CD4-positive, alpha-beta T cell treated with Interleukin-21 for 1 hour (primary cell): Measurements from ENCODE around the gene DGCR6L.
"Not testable (repeated sequence)": the region's sequence is repeated elsewhere in the genome, so short reads cannot be mapped to it uniquely, and the experiment has no call there.

Source experiments
- DNase-seq: peaks from one replicate; pipeline ENCODE4 v3.0.0-alpha.2; 2020

DGCR6L gene

GRCh38 chr22:20274374-20274773, 45.5 kb downstream of the DGCR6L start:
- not testable (repeated sequence) for DNase-seq

- no peak for DNase-seq
These were observed 46.1 kb downstream of the DGCR6L start for GRCh38 chr22:20273758-20274181.

DNA sequence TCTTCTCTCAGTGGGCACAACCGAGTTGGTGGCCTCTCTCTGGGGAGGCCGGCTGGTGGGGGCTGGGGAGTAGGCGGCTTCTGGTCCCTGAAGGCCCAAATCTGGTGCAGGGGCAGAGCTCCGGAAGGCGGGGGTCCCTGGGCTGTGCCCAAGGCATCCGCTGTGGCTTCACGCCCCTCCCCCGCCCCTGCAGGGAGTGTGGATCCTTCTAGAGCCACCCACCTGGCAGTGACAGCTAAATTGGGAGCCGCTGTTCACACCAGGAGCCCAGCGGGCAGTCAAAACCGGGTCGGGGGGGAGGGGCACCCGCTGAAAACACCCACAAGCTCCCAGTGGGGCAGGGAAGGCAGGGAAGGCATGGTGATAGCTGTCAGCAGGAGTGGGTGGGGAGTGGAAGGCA, 47.2 kb downstream of the DGCR6L start:
- no peak for DNase-seq

GRCh38 chr22:20272174-20272573, 47.7 kb downstream of the DGCR6L start:
- no peak for DNase-seq

DNA sequence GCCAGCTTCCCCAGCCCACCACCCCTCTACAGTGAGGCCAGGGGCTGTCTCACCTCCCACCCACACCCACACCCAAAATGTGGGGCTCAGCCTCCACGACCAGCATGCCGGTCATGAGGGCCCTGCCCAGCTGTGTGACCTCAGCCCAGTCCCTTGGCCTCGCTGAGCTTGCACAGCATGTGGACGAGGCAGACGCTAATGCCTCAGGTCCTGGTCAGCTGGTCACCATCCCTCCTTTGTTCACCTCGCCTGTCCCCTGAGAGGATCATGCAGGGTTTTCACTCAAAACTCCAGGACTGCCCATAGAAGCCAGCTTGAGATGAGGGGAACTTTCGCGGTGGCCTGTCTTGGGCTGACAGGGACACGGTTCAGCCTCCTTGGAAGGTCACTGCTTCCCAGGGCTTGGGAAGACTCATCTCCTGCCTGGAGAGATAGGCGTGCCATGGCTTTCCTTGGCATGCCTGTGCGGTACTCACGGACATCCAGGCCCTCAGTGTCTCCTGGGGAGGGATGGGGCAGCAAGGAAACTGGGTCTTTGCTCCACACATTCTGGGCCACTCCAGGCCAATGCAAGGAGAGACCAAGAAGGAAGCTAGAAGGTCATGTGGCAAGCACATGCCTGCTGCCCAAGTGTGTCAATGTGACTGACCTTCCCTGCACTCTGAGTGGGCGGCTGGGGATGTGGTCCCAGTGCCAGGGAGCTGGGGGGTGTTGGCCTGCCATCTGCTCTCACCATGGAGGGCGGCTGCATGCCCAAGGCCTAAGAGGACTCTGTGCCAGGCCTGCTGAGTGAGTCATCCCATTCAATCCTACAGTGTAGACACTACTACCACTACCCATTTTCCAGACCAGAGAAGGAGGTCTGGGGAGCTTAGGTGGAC, 48.5 kb downstream of the DGCR6L start:
- no peak for DNase-seq

GRCh38 chr22:20270190-20271113, 49.4 kb downstream of the DGCR6L start:
- DNase-seq: not testable (repeated sequence)

DNA sequence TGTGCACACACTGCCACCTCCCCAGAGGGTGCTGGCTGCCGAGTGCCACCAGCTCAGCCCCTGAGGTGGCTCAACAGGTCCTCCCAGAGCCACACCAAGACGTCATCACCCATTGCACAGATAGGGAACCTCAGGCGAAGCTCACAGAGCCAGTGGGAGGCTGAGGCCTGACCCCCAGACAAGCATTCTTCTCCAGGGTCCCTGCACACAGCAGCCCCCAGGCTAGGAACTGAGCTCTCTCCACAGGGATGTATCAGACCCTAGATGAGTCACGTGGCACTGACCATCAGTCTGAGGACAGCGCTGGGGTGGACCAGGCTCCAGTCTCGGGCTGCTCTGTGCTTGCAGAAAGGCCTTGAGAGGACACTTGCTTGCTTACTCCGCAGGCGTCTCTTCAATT, 50.2 kb downstream of the DGCR6L start:
- not testable (repeated sequence) for DNase-seq

DNA sequence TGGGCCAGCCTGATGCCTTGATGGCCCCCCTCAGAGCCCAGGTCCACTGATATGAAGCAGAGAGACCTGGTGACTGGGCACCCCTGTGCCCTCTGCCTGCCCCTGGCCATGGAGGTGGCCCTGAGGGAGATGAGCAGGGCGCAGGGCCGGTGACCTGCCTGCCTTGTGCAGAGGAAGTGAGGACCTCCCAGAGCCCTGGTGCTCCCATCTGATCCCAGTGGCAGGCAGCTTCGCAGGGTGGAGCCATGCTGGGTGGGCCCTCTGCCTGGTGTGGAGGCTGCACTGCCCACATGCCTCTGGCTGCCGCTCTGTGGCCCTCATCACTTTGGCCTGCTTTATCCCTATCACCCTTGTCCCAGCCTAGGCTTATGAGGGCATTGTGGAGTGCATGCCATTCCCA, 50.7 kb downstream of the DGCR6L start:
- not testable (repeated sequence) for DNase-seq

DNA sequence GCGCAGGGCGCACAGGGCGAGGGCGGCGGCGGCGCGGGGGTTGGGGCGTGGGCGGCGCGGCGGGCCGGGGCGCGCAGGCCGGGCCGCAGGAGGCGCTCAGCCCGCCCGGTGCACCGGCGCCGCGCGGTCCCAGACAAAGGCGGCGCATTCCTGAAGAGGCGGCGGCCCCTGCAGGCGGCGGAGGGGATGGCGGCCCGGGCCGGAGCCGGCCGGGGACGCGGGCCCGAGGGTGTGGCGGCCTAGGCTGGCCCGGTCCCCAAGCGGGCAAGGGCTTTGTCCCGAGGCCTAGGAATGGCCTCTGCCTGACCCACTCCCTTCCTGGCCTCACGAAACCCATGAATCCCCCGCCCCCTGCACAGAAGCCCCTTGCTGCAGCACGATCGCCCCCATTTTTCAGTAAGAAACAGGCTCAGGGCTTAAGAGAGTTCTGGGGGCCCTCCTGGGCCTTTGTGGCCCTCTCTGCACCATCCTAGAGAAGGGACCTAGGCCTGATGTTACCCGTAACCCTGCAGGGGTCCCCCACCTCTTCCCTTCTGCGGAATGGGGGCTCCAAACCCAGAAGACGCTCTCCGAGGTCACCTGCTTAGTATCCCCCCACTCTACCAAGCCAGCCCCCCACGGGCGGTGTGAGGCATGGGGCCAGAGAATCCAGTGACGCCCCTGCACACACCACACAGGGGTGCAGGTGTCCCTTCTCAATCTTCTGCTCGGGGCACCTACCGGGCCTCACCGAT, 51.4 kb downstream of the DGCR6L start, which contains the start of gene RTN4R:
TSS of gene RTN4R (minus strand) at position 40 of the 734 bp plus-strand sequence. CDS start 226 bp downstream, outside the sequence.
- peak; percentile 59 for DNase-seq

DNA sequence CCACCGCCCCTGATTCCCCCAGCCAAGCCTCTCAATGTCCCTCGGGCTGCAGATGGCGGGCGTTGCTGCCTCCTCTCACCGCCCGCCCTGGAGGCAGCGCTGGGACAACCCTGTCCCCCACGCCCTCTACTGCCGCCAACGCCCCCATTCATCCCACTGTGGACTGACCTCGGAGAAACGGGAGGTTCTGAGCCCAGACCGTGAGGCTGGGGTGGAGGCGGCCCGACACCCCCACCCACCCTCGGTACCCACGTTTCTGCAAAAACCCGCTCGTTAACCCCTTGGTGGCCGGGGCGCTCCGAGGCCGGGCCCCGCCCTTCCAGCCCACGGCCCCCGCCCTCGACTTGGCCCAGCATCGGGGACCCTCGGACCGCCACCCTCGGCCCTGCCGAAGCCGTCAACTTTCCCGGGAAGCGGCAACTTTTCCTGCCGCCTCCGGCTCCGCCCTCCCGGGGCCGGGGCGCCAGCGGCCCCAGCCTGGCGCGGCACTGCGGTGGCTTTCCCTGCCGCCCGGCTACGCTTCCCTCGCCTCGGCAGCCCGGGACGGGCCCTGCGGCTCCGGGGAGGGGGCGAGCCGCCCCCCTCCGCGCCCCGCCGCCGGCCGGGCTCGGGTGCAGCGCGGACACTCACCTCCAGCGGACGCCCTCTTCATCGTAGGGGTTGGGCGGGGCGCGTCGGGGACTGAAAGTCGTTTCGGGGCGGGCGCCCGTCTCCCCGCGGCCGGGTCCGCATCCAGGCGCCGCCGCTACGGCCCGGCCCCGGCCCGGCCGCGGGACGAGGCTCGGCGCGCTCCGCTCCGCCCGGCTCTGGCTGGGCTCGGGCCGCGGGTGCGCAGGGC, 52.2 kb downstream of the DGCR6L start:
- no peak for DNase-seq

GRCh38 chr22:20266667-20267440, 53.0 kb downstream of the DGCR6L start:
- not testable (repeated sequence) for DNase-seq

DNA sequence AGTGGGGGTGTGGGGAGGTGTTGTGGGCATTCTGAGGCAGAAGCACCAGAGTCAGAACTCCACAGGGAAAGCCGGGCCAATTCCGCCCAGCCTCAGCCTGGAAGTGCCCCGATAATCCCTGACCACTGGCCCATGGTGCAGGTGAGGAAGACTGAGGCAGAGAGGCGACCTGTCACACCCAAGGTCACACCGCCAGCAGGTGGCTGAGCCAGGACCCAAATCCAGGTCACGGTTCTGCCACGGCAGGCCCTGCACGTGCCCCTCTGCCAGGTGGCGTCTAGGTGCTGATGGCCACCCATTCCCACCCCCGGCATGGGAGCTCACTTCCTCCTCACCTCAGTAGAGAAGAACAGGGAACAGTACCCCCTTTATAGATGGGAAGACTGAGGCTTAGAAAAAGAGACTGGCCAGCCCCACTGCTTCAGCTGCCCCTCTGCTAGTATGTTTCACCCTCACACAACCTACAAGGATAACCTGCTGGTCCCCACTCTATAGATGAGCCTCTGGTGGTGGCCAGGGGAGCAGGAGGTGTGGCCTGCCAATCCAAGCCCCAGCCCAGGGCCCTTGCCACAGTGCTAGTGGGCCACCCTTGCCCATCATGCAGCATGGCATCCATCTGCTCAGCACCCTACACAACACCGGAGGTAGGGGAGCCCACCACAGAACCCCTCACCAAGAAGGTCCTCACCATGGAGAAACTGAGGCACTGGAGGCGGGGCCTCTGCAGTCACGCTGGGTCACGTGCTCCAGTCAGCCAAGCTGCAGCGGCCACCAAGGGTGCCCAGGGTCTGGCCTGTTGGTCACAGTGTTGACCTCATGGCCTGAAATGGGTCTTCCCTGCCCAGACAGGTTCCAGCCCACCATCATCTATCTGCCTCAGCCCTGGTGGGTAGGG, 53.8 kb downstream of the DGCR6L start:
- not testable (repeated sequence) for DNase-seq

DNA sequence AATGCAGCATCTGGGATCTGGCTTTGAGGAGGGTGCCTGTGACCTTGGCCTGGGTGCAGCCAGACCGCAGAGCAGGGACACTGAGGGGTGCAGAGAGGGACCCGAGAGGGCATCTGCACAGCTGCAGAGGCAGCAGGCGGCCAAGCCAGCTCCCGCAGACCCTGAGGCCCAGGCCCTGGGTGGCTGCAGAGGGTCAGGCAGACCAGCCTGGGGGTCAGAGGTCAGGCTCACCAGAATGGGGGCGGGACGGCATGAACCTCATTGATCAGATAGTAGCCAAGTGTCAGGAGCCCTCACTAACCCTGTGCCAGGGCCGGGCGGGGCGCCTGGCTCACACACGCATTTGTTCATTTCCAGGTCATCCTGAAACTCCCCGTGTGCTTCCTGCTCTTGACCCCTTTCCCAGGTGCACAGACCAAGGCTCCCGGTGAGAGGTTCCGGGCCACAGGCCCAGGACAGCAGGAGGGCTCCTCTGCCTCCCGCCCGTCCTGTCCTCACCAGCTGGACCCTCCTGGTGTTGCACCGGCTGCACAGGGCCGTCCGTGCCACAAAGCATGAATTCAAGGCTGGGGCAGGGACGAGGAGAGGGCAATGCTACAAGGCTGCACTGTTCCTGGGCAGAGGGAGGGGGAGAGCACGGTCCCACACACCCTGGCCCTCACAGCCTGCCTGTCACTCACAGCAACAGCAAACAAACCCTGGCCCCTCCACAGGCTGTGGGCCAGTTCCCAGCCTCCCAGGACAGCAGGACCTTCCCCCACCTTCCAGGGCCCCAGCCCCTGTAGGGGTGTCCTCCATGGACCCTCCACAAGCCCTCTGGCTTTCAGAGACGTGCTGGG, 55.0 kb downstream of the DGCR6L start:
- DNase-seq: no peak
